Endothelial cell of umbilical vein (primary cell): ENCODE data around the gene CTSF. TPM values are rescaled to one million over a fixed set of nuclear protein-coding genes. Genes with fewer than 3 reads are reported as not detected.

Experiments used
- BruUV-seq: library from RNA; stranded (reverse); fragments of 400-500 nt; replicated peaks from 2 replicates; lab custom pipeline; 2021; lab: Mats Ljungman, UMichigan
- CTCF ChIA-PET: fragments of 300-600, 350-600 bp; sonication (Branson Sonifier 250); formaldehyde crosslinking; loops from one replicate; lab custom pipeline; 2021; ENCODE audit warnings: antibody characterized with exemption, inconsistent platforms; lab: Charles Lee
- POLR2A ChIA-PET: fragments of 300-600, 350-600 bp; sonication (Branson Sonifier 250); formaldehyde crosslinking; loops from one replicate; lab custom pipeline; 2021; ENCODE audit warnings: antibody characterized with exemption, inconsistent platforms; lab: Charles Lee
- DNase-seq: peaks from one replicate; pipeline ENCODE4 v3.0.0-alpha.2; 2011; ENCODE audit warnings: low read depth, low spot score
- FAIRE-seq: peaks from 2 replicates; lab custom pipeline; 2011; peaks lifted over from hg19 to GRCh38; lab: Jason Lieb, UNC
- H2AFZ ChIP-seq: 2 replicates; pipeline ENCODE4 v1.6.0; 2012; ENCODE audit warnings: low read depth, low read length, control low read depth, inconsistent platforms
- H3K27ac ChIP-seq: 2 replicates; pipeline ENCODE4 v1.5.1; 2011; ENCODE audit warnings: low read depth, mild to moderate bottlenecking, control low read depth, low read length, moderate library complexity; ENCODE audit not compliant: insufficient read depth
- H3K27me3 ChIP-seq, 2 experiments: 2 replicates each; pipeline versions ENCODE4 v1.6.0 to v1.6.1; 2011; ENCODE audit warnings: low read length in 2 of 2, mixed read lengths in 1 of 2; ENCODE audit not compliant: control insufficient read depth in 2 of 2, insufficient read depth in 2 of 2
- H3K36me3 ChIP-seq, 2 experiments: 2 replicates in 1 of 2; 3 replicates in 1 of 2; pipeline ENCODE4 v1.5.1; 2011; ENCODE audit warnings: low read length in 2 of 2, mild to moderate bottlenecking in 1 of 2, moderate library complexity in 1 of 2; ENCODE audit not compliant: control insufficient read depth in 2 of 2, insufficient read depth in 2 of 2; ENCODE audit errors: extremely low read depth in 1 of 2
- H3K4me1 ChIP-seq: 3 replicates; pipeline ENCODE4 v1.5.1; 2011; ENCODE audit warnings: mild to moderate bottlenecking, low read length; ENCODE audit not compliant: control insufficient read depth, insufficient read depth; ENCODE audit errors: extremely low read depth
- H3K4me2 ChIP-seq: 2 replicates; pipeline ENCODE4 v1.6.1; 2011; ENCODE audit warnings: low read length, control low read depth, mixed read lengths; ENCODE audit not compliant: insufficient read depth
- H3K4me3 ChIP-seq, 3 experiments: fragments of 200-600 bp in 1 of 3; sonication (generic), shearing (Covaris generic) in 1 of 3; replicated peaks in 1 of 3; 2 replicates each; pipeline ENCODE4 v1.5.1; 2011 to 2016; ENCODE audit warnings: control low read depth in 3 of 3, low read length in 3 of 3, mild to moderate bottlenecking in 2 of 3, inconsistent platforms in 1 of 3, low read depth in 1 of 3, moderate library complexity in 1 of 3; ENCODE audit not compliant: insufficient read depth in 1 of 3
- H3K79me2 ChIP-seq: 2 replicates; pipeline ENCODE4 v1.6.0; 2012; ENCODE audit warnings: low read length, inconsistent platforms; ENCODE audit not compliant: control insufficient read depth, insufficient read depth
- H3K9ac ChIP-seq: replicated peaks from 2 replicates; pipeline ENCODE3; 2011; ENCODE audit warnings: low read length, control low read depth; ENCODE audit not compliant: insufficient read depth; ENCODE audit errors: extremely low read depth
- H3K9me1 ChIP-seq: replicated peaks from 3 replicates; pipeline ENCODE4 v1.6.0; 2011; ENCODE audit warnings: mild to moderate bottlenecking, low read length; ENCODE audit not compliant: control insufficient read depth, insufficient read depth; ENCODE audit errors: extremely low read depth
- H3K9me3 ChIP-seq: replicated peaks from 2 replicates; pipeline ENCODE4 v1.5.1; 2012; ENCODE audit warnings: low read length, inconsistent platforms; ENCODE audit not compliant: control insufficient read depth, insufficient read depth
- H4K20me1 ChIP-seq: replicated peaks from 2 replicates; pipeline ENCODE3; 2011; ENCODE audit warnings: mild to moderate bottlenecking, low read length; ENCODE audit not compliant: control insufficient read depth, insufficient read depth; ENCODE audit errors: extremely low read depth
- EZH2 ChIP-seq: IDR thresholded peaks from 2 replicates; pipeline ENCODE4 v1.6.1; 2012; ENCODE audit warnings: borderline replicate concordance, low read depth, mild to moderate bottlenecking, moderate library complexity, low read length, inconsistent platforms; ENCODE audit not compliant: severe bottlenecking
- GATA2 ChIP-seq: IDR thresholded peaks from 2 replicates; pipeline ENCODE4 v1.7.0; 2011; ENCODE audit warnings: low read depth, mild to moderate bottlenecking, moderate library complexity, mixed read lengths, low read length; ENCODE audit not compliant: insufficient read length, insufficient read depth
- JUN ChIP-seq: IDR thresholded peaks from 2 replicates; pipeline ENCODE4 v1.6.1; 2011; ENCODE audit warnings: borderline replicate concordance, low read depth; ENCODE audit not compliant: insufficient read length, insufficient read depth
- MYC ChIP-seq: IDR thresholded peaks from one replicate; pipeline ENCODE4 v1.6.1; 2011; ENCODE audit warnings: mild to moderate bottlenecking, low read depth, low read length
- POLR2AphosphoS5 ChIP-seq: IDR thresholded peaks from 2 replicates; pipeline ENCODE4 v1.6.1; 2012; ENCODE audit warnings: low read depth, mild to moderate bottlenecking, control low read depth, low read length, moderate library complexity; ENCODE audit not compliant: insufficient read depth
- dilution Hi-C: fragments of 300-500 bp; cut with MboI; formaldehyde crosslinking; loops from one replicate; pipeline ENCODE4 v1.15.0; 2019; ENCODE audit warnings: low sequenced_read_pairs; ENCODE audit not compliant: extremely low pct_ligation_motif_present
- intact Hi-C: fragments of 100-400 bp; cut with micrococcal nuclease; formaldehyde crosslinking; loops from one replicate; pipeline ENCODE4 v1.10.0; 2022
- polyA plus RNA-seq, 4 experiments: library from polyadenylated mRNA; depleted of rRNA in 3 of 4; stranded (reverse) in 3 of 4; unstranded in 1 of 4; fragments of >200 nt; gene quantifications; 2 replicates each; pipeline versions ENCODE4 v1.2.1 to v1.2.3, GENCODE V29; 2011 to 2012; ENCODE audit warnings: missing spikeins in 1 of 4
- total RNA-seq: library from RNA; stranded (reverse); gene quantifications from 2 replicates; pipeline ENCODE4 v1.2.3, GENCODE V29; 2021

The CTSF gene
- total and polyA plus RNA-seq, 2 donors (not counting 3 experiments of a cell fraction or from before 2014, with no cell fraction given), result 14.4 to 27.7 TPM

DNA sequence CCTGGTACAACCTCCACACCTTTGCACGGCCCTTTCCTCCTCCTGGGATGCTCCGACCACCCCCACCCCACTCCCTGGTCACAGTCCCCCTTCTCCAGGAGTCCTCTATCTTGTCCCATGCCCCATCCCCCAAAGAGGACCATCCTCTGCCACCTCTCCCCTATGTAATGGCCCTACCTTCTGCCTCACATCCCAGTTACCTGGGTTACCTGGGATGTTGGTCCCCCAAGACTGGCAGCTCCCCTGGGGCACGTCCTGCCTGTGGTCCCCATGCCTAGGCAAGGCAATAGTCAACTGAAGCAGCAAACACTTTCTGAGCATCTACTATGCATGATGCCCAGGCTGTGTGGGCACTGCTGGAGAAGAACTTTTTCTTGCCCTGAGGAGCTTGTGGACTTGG, 13.0 kb downstream of the CTSF start:
- POLR2A ChIA-PET, result no interaction called here
- intact Hi-C loops (no loop called here), dilution Hi-C loops (no loop called here)
- H3K4me1 ChIP-seq, result no peaks in the 10 kb centered on the region
- H2AFZ ChIP-seq, result no peak overlapping the region
- no peak for FAIRE-seq
- H3K27me3 ChIP-seq, result peaks cover 5 to 6% of the 10 kb centered on the region in 2 experiments
- DNase-seq, result no peak
- H3K4me2 ChIP-seq, result no peak overlapping the region
- H3K9ac ChIP-seq, result no peak overlapping the region
- H4K20me1 ChIP-seq, result no peaks in the 10 kb centered on the region
- no peaks in the 10 kb centered on the region for H3K9me3 ChIP-seq
- no peak overlapping the region for H3K4me3 ChIP-seq
- H3K79me2 ChIP-seq, result no peaks in the 10 kb centered on the region
- CTCF ChIA-PET, result interaction anchor here (1.0 to 1.4 kb wide), 2 partner anchors 9 to 123 kb away, joined by 3 read pairs; partner anchors contain the start of genes ACTN3 and ZDHHC24
- BruUV-seq, result no TSS peak
- no peak overlapping the region for H3K27ac ChIP-seq
- no peak for TF ChIP-seq MYC
- no peak for TF ChIP-seq GATA2
- no peak for TF ChIP-seq POLR2AphosphoS5
- no peaks in the 10 kb centered on the region for H3K9me1 ChIP-seq
- no peaks in the 10 kb centered on the region for H3K36me3 ChIP-seq

DNA sequence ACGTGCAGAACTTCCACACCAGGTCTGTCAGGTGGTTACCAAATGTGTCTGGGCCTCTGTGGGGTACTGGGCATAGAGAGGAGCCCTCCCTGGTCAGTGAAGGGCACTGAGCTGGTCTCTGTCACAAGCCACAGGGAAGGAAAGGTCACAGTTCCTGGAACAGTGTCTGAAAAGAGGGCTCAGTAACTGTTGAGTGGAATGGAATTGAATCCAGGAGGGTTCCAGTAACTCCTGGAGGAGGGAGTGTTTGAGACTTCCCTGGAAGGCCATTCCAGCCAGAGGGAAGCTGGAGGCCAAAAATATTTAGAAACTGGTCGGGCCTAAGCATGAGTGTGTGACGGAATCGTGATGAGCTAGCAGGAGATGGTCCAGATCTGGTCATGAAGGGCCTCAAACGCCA, 13.8 kb downstream of the CTSF start:
- no peak overlapping the region for H2AFZ ChIP-seq
- H3K36me3 ChIP-seq, result no peaks in the 10 kb centered on the region
- TF ChIP-seq EZH2 (no peak), JUN (no peak)
- no peaks in the 10 kb centered on the region for H3K9me3 ChIP-seq
- no peak overlapping the region for H3K27ac ChIP-seq
- H3K4me3 ChIP-seq, result no peak overlapping the region
- no peaks in the 10 kb centered on the region for H3K79me2 ChIP-seq
- no peaks in the 10 kb centered on the region for H3K9me1 ChIP-seq
- dilution Hi-C loops (no loop called here), intact Hi-C loops (no loop called here)
- ChIA-PET CTCF (interaction anchor here (1.4 kb wide), 1 partner anchor 8 kb away, joined by 3 read pairs; the partner anchor contains the start of genes ACTN3 and ZDHHC24), POLR2A (no interaction called here)
- H3K27me3 ChIP-seq, result peaks cover 5 to 6% of the 10 kb centered on the region in 2 experiments
- H4K20me1 ChIP-seq, result no peaks in the 10 kb centered on the region
- H3K4me2 ChIP-seq, result no peak overlapping the region
- DNase-seq (no peak), FAIRE-seq (no peak)
- no peaks in the 10 kb centered on the region for H3K4me1 ChIP-seq
- BruUV-seq, result no TSS peak
- H3K9ac ChIP-seq, result no peak overlapping the region
